ENCODE data around the gene YIPF2.
"Not testable (repeated sequence)": the region's sequence is repeated elsewhere in the genome, so short reads cannot be mapped to it uniquely, and the experiment has no call there.

Gene YIPF2

DNA sequence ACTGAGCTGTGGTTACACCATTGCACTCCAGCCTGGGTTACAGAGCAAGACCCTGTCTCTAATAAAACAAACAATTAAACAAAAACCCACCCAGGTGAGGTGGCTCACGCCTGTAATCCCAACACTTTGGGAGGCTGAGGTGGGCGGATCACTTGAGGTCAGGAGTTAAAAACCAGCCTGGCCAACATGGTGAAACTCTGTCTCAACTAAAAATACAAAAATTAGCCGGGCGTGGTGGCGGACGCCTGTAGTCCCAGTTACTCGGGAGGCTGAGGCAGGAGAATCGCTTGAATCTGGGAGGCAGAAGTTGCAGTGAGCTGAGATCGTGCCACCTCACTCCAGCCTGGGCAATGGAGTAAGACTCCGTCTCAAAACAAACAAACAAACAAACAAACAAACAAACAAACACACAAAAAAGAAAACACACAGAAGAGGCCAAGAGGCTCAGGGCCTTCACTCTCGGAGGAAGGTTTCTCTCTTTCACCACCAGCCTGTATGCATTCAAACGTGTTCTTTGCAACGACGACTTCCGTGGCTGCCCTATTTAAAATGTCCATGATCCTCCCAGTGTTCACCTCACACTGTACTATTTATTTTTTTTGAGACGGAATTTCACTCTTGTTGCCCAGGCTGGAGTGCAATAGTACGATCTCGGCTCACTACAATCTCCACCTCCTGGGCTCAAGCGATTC, 31.0 kb upstream of the YIPF2 start:
- ATAC-seq, H3K9me3 Mint-ChIP-seq, DNase-seq, H3K27me3 Mint-ChIP-seq: not testable (repeated sequence)
- Mint-ChIP-seq H3K4me1 (peaks cover 41% of the 10 kb centered on the region), H3K27ac (peak overlapping the region; percentile 93), H3K4me3 (peak overlapping the region; percentile 84), H3K36me3 (ENCODE audit: low read depth) (peaks cover 14% of the 10 kb centered on the region)

DNA sequence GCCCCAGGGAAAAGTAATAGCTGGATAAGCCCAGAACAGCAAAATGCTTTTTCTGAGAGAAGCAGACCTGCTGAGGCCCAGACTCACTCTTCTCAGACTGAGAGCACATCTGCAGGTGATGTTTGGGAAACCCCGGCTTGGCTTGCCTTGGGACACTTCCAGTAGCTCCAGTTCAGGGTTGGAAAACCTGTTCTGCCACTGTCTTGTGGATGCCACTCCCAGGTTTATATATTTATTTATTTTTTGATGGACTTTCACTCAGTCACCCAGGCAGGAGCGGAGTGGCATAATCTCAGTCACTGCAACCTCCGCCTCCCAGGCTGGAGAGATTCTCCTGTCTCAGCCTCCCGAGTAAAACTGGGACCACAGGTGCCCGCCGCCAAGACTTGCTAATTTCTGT, 24.4 kb upstream of the YIPF2 start:
- H3K9me3 Mint-ChIP-seq = no peaks in the 10 kb centered on the region
- H3K36me3 Mint-ChIP-seq (ENCODE audit: low read depth) = no peaks in the 10 kb centered on the region
- DNase-seq = no peak
- peaks cover 5% of the 10 kb centered on the region for H3K4me1 Mint-ChIP-seq
- no peak for ATAC-seq
- H3K27ac Mint-ChIP-seq = no peak overlapping the region
- H3K27me3 Mint-ChIP-seq = no peaks in the 10 kb centered on the region
- no peak overlapping the region for H3K4me3 Mint-ChIP-seq

GRCh38 chr19:10946958-10947657, 18.7 kb upstream of the YIPF2 start:
- no peaks in the 10 kb centered on the region for H3K36me3 Mint-ChIP-seq (ENCODE audit: low read depth)
- H3K4me3 Mint-ChIP-seq = no peak overlapping the region
- H3K27ac Mint-ChIP-seq = no peak overlapping the region
- H3K4me1 Mint-ChIP-seq = peaks cover 5% of the 10 kb centered on the region
- no peaks in the 10 kb centered on the region for H3K27me3 Mint-ChIP-seq
- no peak for DNase-seq
- no peaks in the 10 kb centered on the region for H3K9me3 Mint-ChIP-seq
- ATAC-seq = no peak

- Mint-ChIP-seq H3K27ac (no peak overlapping the region), H3K36me3 (ENCODE audit: low read depth) (no peaks in the 10 kb centered on the region), H3K4me3 (no peak overlapping the region), H3K9me3 (no peaks in the 10 kb centered on the region), H3K4me1 (peaks cover 6% of the 10 kb centered on the region), H3K27me3 (no peaks in the 10 kb centered on the region)
- DNase-seq (no peak), ATAC-seq (no peak)
These were observed 16.8 kb upstream of the YIPF2 start for GRCh38 chr19:10945264-10945663.

DNA sequence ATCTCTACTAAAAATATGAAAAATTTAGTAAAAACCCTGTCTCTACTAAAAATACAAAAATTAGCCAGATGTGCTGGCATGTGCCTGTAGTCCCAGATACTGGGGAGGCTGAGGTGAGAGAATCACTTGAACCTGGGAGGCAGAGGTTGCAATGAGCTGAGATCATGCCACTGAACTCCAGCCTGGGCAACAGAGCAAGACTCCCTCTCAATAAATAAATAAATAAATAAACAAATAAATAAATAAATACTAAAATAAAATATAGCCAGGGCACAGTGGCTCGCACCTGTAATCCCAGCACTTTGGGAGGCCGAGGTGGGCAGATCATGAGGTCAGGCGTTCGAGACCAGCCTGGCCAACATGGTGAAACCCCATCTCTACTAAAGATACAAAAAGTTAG, 15.0 kb upstream of the YIPF2 start:
- not testable (repeated sequence) for H3K4me1 Mint-ChIP-seq; H3K27ac Mint-ChIP-seq; ATAC-seq; DNase-seq; H3K27me3 Mint-ChIP-seq; H3K9me3 Mint-ChIP-seq; H3K4me3 Mint-ChIP-seq; H3K36me3 Mint-ChIP-seq (ENCODE audit: low read depth)

DNA sequence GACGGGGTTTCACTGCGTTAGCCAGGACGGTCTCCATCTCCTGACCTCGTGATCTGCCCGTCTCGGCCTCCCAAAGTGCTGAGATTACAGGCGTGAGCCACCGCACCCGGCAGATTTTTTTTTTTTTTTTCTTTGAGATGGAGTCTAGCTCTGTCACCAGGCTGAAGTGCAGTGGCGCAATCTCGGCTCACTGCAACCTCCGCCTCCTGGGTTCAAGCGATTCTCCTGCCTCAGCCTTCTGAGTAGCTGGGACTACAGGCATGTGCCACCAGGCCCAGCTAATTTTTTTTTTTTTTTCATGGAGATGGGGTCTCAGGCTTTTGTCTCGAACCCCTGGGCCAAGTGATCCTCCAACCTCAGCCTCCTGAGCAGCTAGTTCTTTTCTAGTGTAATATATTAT, 13.2 kb upstream of the YIPF2 start:
- not testable (repeated sequence) for ATAC-seq; H3K27ac Mint-ChIP-seq; H3K9me3 Mint-ChIP-seq; H3K4me1 Mint-ChIP-seq; H3K27me3 Mint-ChIP-seq; DNase-seq; H3K36me3 Mint-ChIP-seq (ENCODE audit: low read depth); H3K4me3 Mint-ChIP-seq

- Mint-ChIP-seq H3K27me3 (no peaks in the 10 kb centered on the region), H3K4me1 (peaks cover 4% of the 10 kb centered on the region), H3K36me3 (ENCODE audit: low read depth) (peaks cover 2% of the 10 kb centered on the region), H3K27ac (no peak overlapping the region), H3K4me3 (no peak overlapping the region), H3K9me3 (no peaks in the 10 kb centered on the region)
- peak; percentile 87 for ATAC-seq
- peak; percentile 23 for DNase-seq
These were observed 8.2 kb upstream of the YIPF2 start for GRCh38 chr19:10936661-10937084.

DNA sequence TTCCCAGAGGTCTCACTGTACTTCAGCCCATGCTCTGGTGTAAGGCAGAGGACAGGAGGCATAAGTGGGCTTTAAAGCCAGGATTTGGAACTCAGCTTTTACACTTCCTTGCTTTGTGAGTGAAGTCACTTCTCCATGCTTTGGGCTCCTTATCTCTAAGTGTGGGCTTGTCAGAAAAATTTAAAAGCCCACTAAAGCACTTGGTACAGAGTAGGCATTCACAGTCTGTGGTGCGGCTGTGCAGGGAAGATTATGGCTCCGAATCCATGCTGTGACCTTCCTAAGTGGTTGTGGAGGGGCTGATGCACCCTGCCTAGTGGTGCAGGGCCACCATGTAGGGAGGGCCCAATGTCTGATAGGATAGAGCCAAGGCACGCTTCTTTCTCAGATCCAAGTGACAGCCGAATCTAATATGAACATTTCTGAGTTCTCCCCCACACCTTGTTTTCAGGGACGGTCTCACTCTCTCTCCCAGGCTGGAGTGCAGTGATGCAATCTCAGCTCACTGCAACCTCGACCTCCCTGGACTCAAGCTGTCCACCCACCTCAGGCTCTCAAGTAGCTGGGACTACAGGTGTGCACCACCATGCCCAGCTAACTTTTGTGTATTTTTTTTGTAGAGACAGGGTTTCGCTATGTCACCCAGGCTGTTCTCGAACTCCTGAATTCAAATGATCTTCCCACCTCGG, 7.1 kb upstream of the YIPF2 start:
- H3K4me3 Mint-ChIP-seq = no peak overlapping the region
- no peak overlapping the region for H3K27ac Mint-ChIP-seq
- DNase-seq (no peak), ATAC-seq (no peak)
- H3K27me3 Mint-ChIP-seq = no peaks in the 10 kb centered on the region
- peaks cover 2% of the 10 kb centered on the region for H3K36me3 Mint-ChIP-seq (ENCODE audit: low read depth)
- peaks cover 8% of the 10 kb centered on the region for H3K4me1 Mint-ChIP-seq
- no peaks in the 10 kb centered on the region for H3K9me3 Mint-ChIP-seq

DNA sequence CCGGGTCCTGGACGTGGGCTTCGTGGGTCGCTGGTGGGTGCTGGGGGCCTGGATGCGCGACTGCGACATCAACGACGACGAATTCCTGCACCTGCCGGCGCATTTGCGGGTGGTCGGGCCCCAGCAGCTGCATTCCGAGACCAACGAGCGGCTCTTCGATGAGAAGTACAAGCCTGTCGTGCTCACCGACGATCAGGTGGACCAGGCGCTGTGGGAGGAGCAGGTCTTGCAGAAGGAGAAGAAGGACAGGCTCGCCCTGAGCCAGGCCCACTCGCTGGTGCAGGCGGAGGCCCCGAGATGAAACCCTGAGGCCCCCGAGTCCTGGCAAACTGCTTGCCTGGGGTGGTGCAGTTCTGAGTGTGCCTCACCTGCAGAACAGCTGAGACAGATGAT, 959 bp upstream of the YIPF2 start:
- H3K27ac Mint-ChIP-seq = no peak overlapping the region

GRCh38 chr19:10927730-10928562, 493 bp downstream of the YIPF2 start:
- DNase-seq (peak; percentile 14), ATAC-seq (no peak)
- peak overlapping the region; percentile 87 for H3K4me3 Mint-ChIP-seq
- no peaks in the 10 kb centered on the region for H3K9me3 Mint-ChIP-seq
- peaks cover 2% of the 10 kb centered on the region for H3K27me3 Mint-ChIP-seq
- H3K36me3 Mint-ChIP-seq (ENCODE audit: low read depth) = peaks cover 4% of the 10 kb centered on the region
- H3K4me1 Mint-ChIP-seq = peaks cover 24% of the 10 kb centered on the region
- H3K27ac Mint-ChIP-seq = peak overlapping the region; percentile 87

More for the DNA sequence above, 959 bp upstream of the YIPF2 start:
- Mint-ChIP-seq H3K9me3 (no peaks in the 10 kb centered on the region), H3K4me1 (peaks cover 24% of the 10 kb centered on the region), H3K4me3 (peak overlapping the region; percentile 87), H3K27me3 (peaks cover 2% of the 10 kb centered on the region), H3K36me3 (ENCODE audit: low read depth) (peaks cover 2% of the 10 kb centered on the region)
- ATAC-seq = no peak
- no peak for DNase-seq

DNA sequence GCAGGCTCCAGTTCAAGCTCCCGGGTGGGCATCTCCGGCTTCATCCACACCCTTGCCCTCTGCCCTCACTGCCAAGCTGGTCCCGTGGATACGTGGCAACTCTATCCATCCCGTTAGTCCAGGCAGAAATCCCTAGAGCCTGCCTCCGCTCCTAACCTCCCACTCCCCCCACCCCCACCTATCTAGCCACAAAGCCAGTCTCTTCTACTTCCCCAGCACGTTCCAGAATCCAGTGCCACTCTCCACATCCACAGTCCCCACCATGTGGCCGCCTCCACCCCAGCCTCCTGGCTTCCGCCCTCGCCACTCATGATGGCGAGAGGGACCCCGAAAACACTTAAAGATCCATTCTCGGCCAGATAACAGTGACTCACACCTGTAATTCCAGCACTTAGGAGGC, 3.8 kb downstream of the YIPF2 start:
- H3K27ac Mint-ChIP-seq = no peak overlapping the region
- no peak overlapping the region for H3K4me3 Mint-ChIP-seq
- H3K9me3 Mint-ChIP-seq = no peaks in the 10 kb centered on the region

GRCh38 chr19:10923260-10924112, 5.0 kb downstream of the YIPF2 start:
- Mint-ChIP-seq H3K4me1 (peaks cover 9% of the 10 kb centered on the region), H3K4me3 (no peak overlapping the region), H3K9me3 (no peaks in the 10 kb centered on the region), H3K27ac (no peak overlapping the region), H3K36me3 (ENCODE audit: low read depth) (peaks cover 4% of the 10 kb centered on the region), H3K27me3 (peaks cover under 1% of the 10 kb centered on the region)
- no peak for DNase-seq
- ATAC-seq = no peak

More for the DNA sequence above, 3.8 kb downstream of the YIPF2 start:
- peaks cover 2% of the 10 kb centered on the region for H3K27me3 Mint-ChIP-seq
- no peak for DNase-seq
- no peak for ATAC-seq
- H3K36me3 Mint-ChIP-seq (ENCODE audit: low read depth) = peaks cover 4% of the 10 kb centered on the region
- peaks cover 11% of the 10 kb centered on the region for H3K4me1 Mint-ChIP-seq

GRCh38 chr19:10922638-10923014, 5.8 kb downstream of the YIPF2 start:
- Mint-ChIP-seq H3K27me3 (no peaks in the 10 kb centered on the region), H3K4me1 (peaks cover 4% of the 10 kb centered on the region), H3K4me3 (no peak overlapping the region), H3K9me3 (no peaks in the 10 kb centered on the region), H3K27ac (no peak overlapping the region), H3K36me3 (ENCODE audit: low read depth) (peaks cover 4% of the 10 kb centered on the region)
- DNase-seq (no peak), ATAC-seq (no peak)
